Cortex of kidney (tissue), 1 donor: ENCODE results near the gene ELK4.

Experiments
- DNase-seq: peaks from one replicate; lab custom pipeline; 2025; lab: John Stamatoyannopoulos, UW

ELK4 gene

GRCh38 chr1:205630241-205630640 is 1.6 kb downstream of the ELK4 start:
- no peak for DNase-seq

GRCh38 chr1:205629751-205630150 is 2.1 kb downstream of the ELK4 start:
- DNase-seq: no peak

GRCh38 chr1:205627956-205628355 is 3.9 kb downstream of the ELK4 start:
- DNase-seq: no peak

- DNase-seq: no peak
Observed at GRCh38 chr1:205626216-205626615, 5.6 kb downstream of the ELK4 start.

GRCh38 chr1:205623646-205624045 is 8.2 kb downstream of the ELK4 start:
- no peak for DNase-seq

- DNase-seq: no peak
Observed at GRCh38 chr1:205620269-205620668, 11.5 kb downstream of the ELK4 start.

GRCh38 chr1:205619376-205619775 is 12.4 kb downstream of the ELK4 start:
- no peak for DNase-seq

- DNase-seq: no peak
Observed at GRCh38 chr1:205616563-205617293, 15.1 kb downstream of the ELK4 start.

GRCh38 chr1:205615789-205616188 is 16.0 kb downstream of the ELK4 start:
- DNase-seq: no peak

GRCh38 chr1:205613854-205614412 is 17.9 kb downstream of the ELK4 start:
- no peak for DNase-seq

GRCh38 chr1:205612556-205612955 is 19.3 kb downstream of the ELK4 start:
- DNase-seq: no peak

- DNase-seq: no peak
Observed at GRCh38 chr1:205612104-205612503, 19.7 kb downstream of the ELK4 start.

GRCh38 chr1:205610901-205611466 is 20.8 kb downstream of the ELK4 start:
- DNase-seq: no peak

- no peak for DNase-seq
Observed at GRCh38 chr1:205610036-205610435, 21.8 kb downstream of the ELK4 start.

GRCh38 chr1:205604825-205605505 is 26.8 kb downstream of the ELK4 start:
- DNase-seq: no peak

GRCh38 chr1:205604059-205604458 is 27.8 kb downstream of the ELK4 start:
- no peak for DNase-seq

GRCh38 chr1:205601205-205601604 is 30.6 kb downstream of the ELK4 start:
- no peak for DNase-seq

- no peak for DNase-seq
Observed at GRCh38 chr1:205600085-205600484, 31.7 kb downstream of the ELK4 start.

GRCh38 chr1:205599669-205600042 is 32.2 kb downstream of the ELK4 start:
- DNase-seq: no peak

- no peak for DNase-seq
Observed at GRCh38 chr1:205598841-205599668, 32.8 kb downstream of the ELK4 start.

GRCh38 chr1:205597691-205598314 is 34.0 kb downstream of the ELK4 start:
- DNase-seq: no peak

GRCh38 chr1:205596876-205597275 is 34.9 kb downstream of the ELK4 start:
- DNase-seq: no peak
